Fibroblast of upper back skin (primary cell): ENCODE measurements around the gene HIGD1A.
A peak's percentile ranks its signal among the peaks of the same experiment; 100 is the strongest.

ENCODE experiments used
- DNase-seq: peaks from one replicate; pipeline ENCODE4 v3.0.0-alpha.2; 2013

HIGD1A gene

DNA sequence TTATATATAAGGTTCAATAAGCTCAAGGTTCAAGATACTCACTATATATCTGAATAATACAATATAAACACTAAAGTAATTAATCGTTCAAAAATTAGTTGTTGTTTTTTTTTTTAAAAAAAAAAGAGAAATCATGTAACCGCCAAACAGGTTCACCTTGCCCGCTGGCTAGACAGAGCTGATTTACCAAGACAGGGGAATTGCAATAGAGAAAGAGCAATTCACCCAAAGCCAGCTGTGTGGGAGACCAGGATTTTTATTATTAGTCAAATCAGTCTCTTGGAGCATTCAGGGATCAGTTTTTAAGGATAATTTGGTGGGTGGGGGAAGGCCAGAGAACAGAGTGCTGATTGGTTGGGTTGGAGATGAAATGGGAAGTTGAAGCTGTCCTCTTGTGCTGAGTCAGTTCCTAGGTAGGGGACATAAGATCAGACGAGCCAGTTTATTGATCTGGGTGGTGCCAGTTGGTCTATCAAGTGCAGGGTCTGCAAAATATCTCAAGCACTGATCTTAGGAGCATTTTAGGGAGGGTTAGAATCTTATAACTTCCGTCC is 7.9 kb downstream of the HIGD1A start:
- no peak for DNase-seq

GRCh38 chr3:42795621-42796181 is 8.6 kb downstream of the HIGD1A start:
- no peak for DNase-seq

- no peak for DNase-seq
These were observed 13.5 kb downstream of the HIGD1A start for GRCh38 chr3:42790714-42791229.

- DNase-seq, result no peak
These were observed 17.7 kb downstream of the HIGD1A start for GRCh38 chr3:42786631-42787030.

DNA sequence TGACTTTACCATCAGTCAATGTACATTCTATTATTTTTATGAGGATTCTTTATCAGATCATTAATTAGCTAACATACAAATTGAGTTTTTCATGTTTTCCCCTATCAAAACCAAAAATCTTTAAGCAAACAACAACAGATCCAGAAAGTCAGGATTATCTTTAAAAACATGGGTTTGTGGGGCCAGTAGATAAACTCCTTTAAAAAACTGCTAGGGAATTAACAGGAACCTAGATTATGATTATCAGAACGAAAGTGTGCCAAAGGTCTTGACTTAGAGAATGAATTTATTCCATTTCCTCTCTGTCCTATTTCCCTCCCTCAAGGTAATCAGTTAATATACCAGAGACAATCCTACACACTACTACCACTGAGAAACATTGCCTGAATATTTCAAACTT is 18.1 kb downstream of the HIGD1A start:
- DNase-seq, result no peak

- peak; percentile 69 for DNase-seq
These were observed 23.2 kb downstream of the HIGD1A start for GRCh38 chr3:42780892-42781700.

- DNase-seq, result no peak
These were observed 23.9 kb downstream of the HIGD1A start for GRCh38 chr3:42780398-42780797.

- DNase-seq, result no peak
These were observed 25.6 kb downstream of the HIGD1A start for GRCh38 chr3:42778644-42779043.

DNA sequence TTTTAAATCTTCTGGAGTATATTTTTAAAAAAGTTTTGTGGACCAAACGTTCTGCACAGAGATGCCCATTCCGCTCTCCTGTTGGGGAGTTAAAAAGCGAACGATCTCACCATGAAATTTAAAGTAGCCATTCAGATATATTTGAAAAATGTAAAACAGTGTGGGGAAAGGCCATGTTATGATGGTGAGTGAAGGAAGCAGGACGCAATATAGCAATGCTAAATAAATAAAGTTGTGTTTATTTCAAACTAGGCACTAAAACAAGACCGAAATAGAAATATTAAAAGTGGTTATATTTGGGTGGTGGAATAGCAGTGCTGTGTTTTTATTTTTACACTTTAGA is 30.9 kb downstream of the HIGD1A start:
- DNase-seq, result no peak

- peak; percentile 84 for DNase-seq
These were observed 31.5 kb downstream of the HIGD1A start, which contains the start of gene CCDC13 for GRCh38 chr3:42772670-42773408. CCDC13 (minus strand) TSS chr3:42773253; CDS start chr3:42758345, 14,908 bp downstream.

DNA sequence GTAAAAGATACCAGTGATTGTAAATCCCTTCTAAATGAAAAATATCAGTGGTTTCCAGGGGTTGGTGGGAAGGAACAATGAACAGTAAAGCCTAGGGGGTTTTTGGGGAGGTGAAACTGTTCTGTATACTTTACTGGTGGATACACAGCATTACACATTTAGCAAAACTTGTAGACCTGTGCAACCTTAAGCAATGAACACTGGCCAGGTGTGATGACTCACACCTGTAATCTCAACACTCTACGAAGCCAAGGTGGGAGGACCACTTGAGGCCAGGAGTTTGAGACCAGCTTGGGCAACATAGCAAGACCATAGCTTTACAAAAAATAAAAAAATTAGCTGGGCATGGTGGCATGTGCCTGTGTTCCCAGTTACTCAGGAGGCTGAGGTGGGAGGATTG is 33.0 kb downstream of the HIGD1A start:
- DNase-seq, result no peak

DNA sequence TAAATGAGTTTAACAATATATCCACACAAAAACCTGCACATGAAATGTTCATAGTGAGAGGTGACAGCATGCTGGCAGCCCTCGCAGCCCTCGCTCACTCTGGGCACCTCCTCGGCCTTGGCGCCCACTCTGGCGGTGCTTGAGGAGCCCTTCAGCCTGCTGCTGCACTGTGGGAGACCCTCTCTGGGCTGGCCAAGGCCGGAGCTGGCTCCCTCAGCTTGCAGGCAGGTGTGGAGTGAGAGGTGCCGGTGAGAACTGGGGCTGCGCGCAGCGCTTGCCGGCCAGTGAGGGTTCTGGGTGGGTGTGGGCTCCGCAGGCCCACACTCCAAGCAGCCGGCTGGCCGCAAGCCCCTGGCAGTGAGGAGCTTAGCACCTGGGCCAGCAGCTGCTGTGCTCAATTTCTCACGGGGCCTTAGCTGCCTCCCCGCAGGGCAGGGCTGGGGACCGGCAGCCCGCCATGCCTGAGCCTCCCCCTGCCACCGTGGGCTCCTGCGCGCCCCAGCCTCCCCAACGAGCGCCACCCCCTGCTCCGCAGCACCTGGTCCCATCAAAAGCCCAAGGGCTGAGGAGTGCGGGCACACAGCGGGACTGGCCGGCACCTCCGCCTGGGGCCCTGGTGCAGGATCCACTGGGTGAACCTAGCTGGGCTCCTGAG is 34.7 kb downstream of the HIGD1A start:
- no peak for DNase-seq

GRCh38 chr3:42764561-42765295 is 39.6 kb downstream of the HIGD1A start:
- DNase-seq, result no peak

DNA sequence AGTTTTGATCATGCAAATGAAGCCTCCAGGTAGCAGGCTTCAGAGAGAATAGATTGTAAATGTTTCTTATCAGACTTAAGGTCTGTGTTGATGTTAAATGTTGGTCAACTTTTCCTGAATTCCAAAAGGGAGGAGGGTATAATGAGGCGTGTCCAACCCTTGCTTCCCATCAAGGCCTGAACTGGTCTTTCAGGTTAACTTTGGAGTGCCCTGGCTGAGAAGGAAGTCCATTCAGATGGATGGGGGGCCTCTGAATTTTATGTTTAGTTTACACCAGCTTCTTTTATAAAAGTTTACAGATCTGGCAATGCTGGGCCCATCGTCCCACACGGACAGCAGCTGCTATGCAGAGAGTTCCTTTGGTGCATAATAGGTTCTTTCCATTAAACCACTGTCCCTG is 40.2 kb downstream of the HIGD1A start:
- no peak for DNase-seq

GRCh38 chr3:42763021-42763420 is 41.3 kb downstream of the HIGD1A start:
- peak; percentile 21 for DNase-seq

GRCh38 chr3:42762046-42762724 is 42.1 kb downstream of the HIGD1A start:
- no peak for DNase-seq

DNA sequence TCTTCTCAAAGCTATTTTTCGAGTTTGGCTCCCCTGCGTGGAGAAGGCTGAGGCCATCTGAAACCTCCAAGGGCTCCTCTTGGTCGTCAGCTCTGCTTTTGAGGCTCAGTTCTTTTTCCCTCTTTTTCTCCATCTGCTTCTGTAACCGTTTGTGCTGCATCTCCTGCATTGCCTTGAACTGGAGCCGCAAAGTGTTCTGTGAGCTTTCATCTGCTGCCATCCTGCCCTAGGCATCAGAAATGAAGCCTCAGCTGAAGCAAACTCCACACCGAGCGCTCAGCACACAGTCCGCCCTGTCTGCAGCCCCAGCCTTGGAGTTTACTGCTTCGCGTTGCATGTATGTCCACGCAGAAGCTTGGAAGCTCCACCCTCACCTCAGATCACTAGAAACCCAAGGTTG is 46.2 kb downstream of the HIGD1A start:
- no peak for DNase-seq

DNA sequence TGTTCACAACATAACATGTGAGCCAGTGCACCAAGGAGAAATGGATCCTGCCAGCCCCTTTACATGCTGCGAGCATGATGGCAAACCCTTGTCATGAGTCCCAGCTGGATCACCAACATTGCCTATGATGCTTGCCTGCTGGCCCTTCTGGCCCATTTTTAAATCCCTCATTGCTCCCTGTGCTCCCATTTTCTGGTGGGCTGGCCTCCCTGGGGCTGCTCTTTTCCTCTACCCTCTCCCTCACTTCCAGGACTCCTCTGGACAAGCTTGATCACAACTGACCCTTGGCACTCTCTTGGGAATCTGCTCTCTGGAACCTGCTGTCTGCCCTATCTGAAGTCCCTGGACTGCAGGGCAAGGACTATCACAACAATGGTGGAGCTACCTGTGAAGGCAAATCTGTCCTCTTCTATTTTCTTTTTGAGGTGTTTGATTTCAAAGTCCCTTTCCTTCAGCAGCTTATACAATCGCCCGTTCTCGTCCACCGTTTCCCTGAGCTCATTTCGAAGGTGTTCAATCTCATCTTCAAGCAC is 47.5 kb downstream of the HIGD1A start:
- DNase-seq, result no peak

- peak; percentile 21 for DNase-seq
These were observed 48.4 kb downstream of the HIGD1A start for GRCh38 chr3:42755681-42756578.

DNA sequence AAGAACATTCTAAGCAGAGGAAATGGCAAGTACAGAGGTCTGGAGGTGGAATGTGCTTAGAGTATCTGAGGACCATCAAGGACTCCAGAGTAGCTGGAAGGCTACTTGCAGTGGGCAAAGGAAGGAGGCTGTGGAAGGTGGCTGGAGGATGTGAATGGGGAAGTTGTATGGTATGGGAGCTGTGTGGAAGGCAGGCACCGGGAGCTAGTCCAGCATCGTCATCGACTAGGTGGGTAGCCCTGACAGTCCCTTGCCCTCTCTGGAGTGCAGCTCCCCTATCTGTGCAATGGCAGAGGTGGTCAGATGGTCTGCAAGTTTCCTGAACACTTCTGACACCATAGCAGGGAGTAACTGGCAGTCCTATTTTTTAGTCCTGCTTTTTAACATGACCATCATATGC is 50.5 kb downstream of the HIGD1A start:
- DNase-seq, result no peak
